ENCODE data around the gene AIG1. TPM values are rescaled to one million over a fixed set of nuclear protein-coding genes. Genes with fewer than 3 reads are reported as not detected.

The AIG1 gene
- polyA plus RNA-seq, 1 donor from 2014 or later: 23.2 TPM

GRCh38 chr6:143169440-143169839, 108.8 kb downstream of the AIG1 start:
- H3K9me2 ChIP-seq (ENCODE audit: insufficient read depth, low read length): no peaks in the 10 kb centered on the region
- no peak overlapping the region for H3K9ac ChIP-seq (ENCODE audit: low read length)
- no peaks in the 10 kb centered on the region for H3K27me3 ChIP-seq (ENCODE audit: insufficient read depth, low read depth, low read length)
- H2AFZ ChIP-seq (ENCODE audit: low read depth, low read length): no peak overlapping the region
- H3K36me3 ChIP-seq (ENCODE audit: insufficient read depth, low read length): no peaks in the 10 kb centered on the region
- H3F3A ChIP-seq (ENCODE audit: insufficient read depth, low read length, poor library complexity, severe bottlenecking): no peaks in the 10 kb centered on the region
- H3K4me3 ChIP-seq (ENCODE audit: low read length): no peak overlapping the region
- peaks cover 4% of the 10 kb centered on the region for H3K9me3 ChIP-seq (ENCODE audit: low read length)
- no peaks in the 10 kb centered on the region for H3K79me2 ChIP-seq (replicated peaks; ENCODE audit: insufficient read depth, low read length)
- H4K20me1 ChIP-seq (ENCODE audit: insufficient read depth): no peaks in the 10 kb centered on the region
- TF ChIP-seq MXI1 (conservative IDR thresholded peaks at IDR 0.05; ENCODE audit: poor library complexity, severe bottlenecking) (no peak), EZH2 (IDR thresholded peaks at IDR 0.05; ENCODE audit: borderline replicate concordance, insufficient read depth, low read length, poor library complexity, severe bottlenecking) (no peak), RAD21 (conservative IDR thresholded peaks at IDR 0.05) (no peak)
- H3K27ac ChIP-seq (ENCODE audit: low read length): no peak overlapping the region
- H3K4me2 ChIP-seq (ENCODE audit: low read length): no peak overlapping the region

GRCh38 chr6:143174516-143174915, 113.8 kb downstream of the AIG1 start:
- Histone ChIP-seq H3K9me2 (ENCODE audit: insufficient read depth, low read length) (no peaks in the 10 kb centered on the region), H3K9ac (ENCODE audit: low read length) (no peak overlapping the region), H3K27ac (ENCODE audit: low read length) (no peak overlapping the region), H3F3A (ENCODE audit: insufficient read depth, low read length, poor library complexity, severe bottlenecking) (no peaks in the 10 kb centered on the region), H3K27me3 (ENCODE audit: insufficient read depth, low read depth, low read length) (no peaks in the 10 kb centered on the region), H3K4me3 (ENCODE audit: low read length) (no peak overlapping the region), H3K79me2 (replicated peaks; ENCODE audit: insufficient read depth, low read length) (no peaks in the 10 kb centered on the region), H3K9me3 (ENCODE audit: low read length) (peaks cover 4% of the 10 kb centered on the region), H3K36me3 (ENCODE audit: insufficient read depth, low read length) (no peaks in the 10 kb centered on the region), H4K20me1 (ENCODE audit: insufficient read depth) (no peaks in the 10 kb centered on the region), H3K4me2 (ENCODE audit: low read length) (no peak overlapping the region), H2AFZ (ENCODE audit: low read depth, low read length) (no peak overlapping the region)
- no peak for TF ChIP-seq EP300 (conservative IDR thresholded peaks at IDR 0.05; ENCODE audit: poor library complexity, severe bottlenecking)
- TF ChIP-seq CTCF (IDR thresholded peaks at IDR 0.05; ENCODE audit: poor library complexity, severe bottlenecking): no peak
- TF ChIP-seq MXI1 (conservative IDR thresholded peaks at IDR 0.05; ENCODE audit: poor library complexity, severe bottlenecking): no peak
- TF ChIP-seq REST (IDR thresholded peaks at IDR 0.05; ENCODE audit: borderline replicate concordance): no peak
- TF ChIP-seq POLR2AphosphoS5 (IDR thresholded peaks at IDR 0.05): no peak
- TF ChIP-seq RAD21 (conservative IDR thresholded peaks at IDR 0.05): no peak
- TF ChIP-seq EZH2 (IDR thresholded peaks at IDR 0.05; ENCODE audit: borderline replicate concordance, insufficient read depth, low read length, poor library complexity, severe bottlenecking): no peak
- TF ChIP-seq TAF1 (IDR thresholded peaks at IDR 0.05; ENCODE audit: low read depth): no peak
- TF ChIP-seq SMC3 (conservative IDR thresholded peaks at IDR 0.05; ENCODE audit: poor library complexity): no peak
